NB4 (cell line): ENCODE measurements around the gene TCOF1.
"Not testable (repeated sequence)": the region's sequence is repeated elsewhere in the genome, so short reads cannot be mapped to it uniquely, and the experiment has no call there.

Source experiments
- DNase-seq: peaks from one replicate; pipeline ENCODE4 v3.0.0; 2010; ENCODE audit warnings: low read depth
- H3K4me3 ChIP-seq: one replicate; pipeline ENCODE4 v1.5.1; 2011; ENCODE audit warnings: mild to moderate bottlenecking, low read depth, low read length, moderate library complexity
- CTCF ChIP-seq: IDR thresholded peaks from one replicate; pipeline ENCODE4 v1.5.1; 2012; ENCODE audit warnings: low read depth, low read length
- MAX ChIP-seq: IDR thresholded peaks from 2 replicates; pipeline ENCODE4 v1.6.1; 2011; ENCODE audit warnings: low read depth, low read length
- MYC ChIP-seq: IDR thresholded peaks from 2 replicates; pipeline ENCODE4 v1.6.1; 2011; ENCODE audit warnings: low read depth, low read length
- POLR2A ChIP-seq: IDR thresholded peaks from 2 replicates; pipeline ENCODE4 v1.6.1; 2011; ENCODE audit warnings: mild to moderate bottlenecking; ENCODE audit not compliant: insufficient read length; ENCODE audit errors: extremely low read depth

The TCOF1 gene

GRCh38 chr5:150419630-150420270 is 62.3 kb downstream of the TCOF1 start:
- no peak for TF ChIP-seq CTCF
- TF ChIP-seq MAX, result no peak
- TF ChIP-seq POLR2A, result no peak
- no peak for TF ChIP-seq MYC
- DNase-seq, result no peak
- no peak overlapping the region for H3K4me3 ChIP-seq

GRCh38 chr5:150422075-150422474 is 64.6 kb downstream of the TCOF1 start:
- no peak for TF ChIP-seq POLR2A
- TF ChIP-seq MYC, result no peak
- TF ChIP-seq CTCF, result no peak
- no peak for TF ChIP-seq MAX
- DNase-seq, result no peak
- H3K4me3 ChIP-seq, result no peak overlapping the region

GRCh38 chr5:150422758-150423157 is 65.3 kb downstream of the TCOF1 start:
- DNase-seq, result no peak
- no peak overlapping the region for H3K4me3 ChIP-seq
- no peak for TF ChIP-seq CTCF
- no peak for TF ChIP-seq POLR2A
- TF ChIP-seq MAX, result no peak
- no peak for TF ChIP-seq MYC

- H3K4me3 ChIP-seq, DNase-seq: not testable (repeated sequence)
These were observed 68.7 kb downstream of the TCOF1 start for GRCh38 chr5:150426165-150426564.

GRCh38 chr5:150428106-150428876 is 70.8 kb downstream of the TCOF1 start:
- H3K4me3 ChIP-seq, result no peak overlapping the region
- TF ChIP-seq MAX, result no peak
- no peak for TF ChIP-seq POLR2A
- no peak for TF ChIP-seq CTCF
- no peak for TF ChIP-seq MYC
- no peak for DNase-seq

GRCh38 chr5:150428978-150429377 is 71.5 kb downstream of the TCOF1 start:
- TF ChIP-seq MAX, result no peak
- TF ChIP-seq CTCF, result no peak
- TF ChIP-seq MYC, result no peak
- TF ChIP-seq POLR2A, result no peak
- no peak for DNase-seq
- no peak overlapping the region for H3K4me3 ChIP-seq
